ENCODE results near the gene RAI2. TPM values are rescaled to one million over a fixed set of nuclear protein-coding genes. Genes with fewer than 3 reads are reported as not detected.

Gene RAI2
- total RNA-seq, 1 donor from 2014 or later, result 1.8 TPM

GRCh38 chrX:17842769-17843525, 18.2 kb downstream of the RAI2 start:
- no peak for TF ChIP-seq CTCF (IDR thresholded peaks at IDR 0.05; ENCODE audit: unreplicated experiment)
- H3K27ac Mint-ChIP-seq, result no peak overlapping the region
- no peak for DNase-seq (ENCODE audit: low spot score in 2 of 2, unreplicated experiment in 2 of 2)
- H3K9me3 Mint-ChIP-seq, result peaks cover 19% of the 10 kb centered on the region
- H3K27me3 Mint-ChIP-seq (ENCODE audit: low read depth), result peaks cover 54% of the 10 kb centered on the region
- H3K36me3 Mint-ChIP-seq, result no peaks in the 10 kb centered on the region
- no peak overlapping the region for H3K4me3 Mint-ChIP-seq
- H3K4me1 Mint-ChIP-seq, result no peaks in the 10 kb centered on the region

- no peak for TF ChIP-seq CTCF (IDR thresholded peaks at IDR 0.05; ENCODE audit: unreplicated experiment)
- Mint-ChIP-seq H3K36me3 (no peaks in the 10 kb centered on the region), H3K4me3 (no peak overlapping the region), H3K27me3 (ENCODE audit: low read depth) (peaks cover 48% of the 10 kb centered on the region), H3K9me3 (peaks cover 7% of the 10 kb centered on the region), H3K27ac (no peak overlapping the region), H3K4me1 (no peaks in the 10 kb centered on the region)
- no peak for DNase-seq (ENCODE audit: low spot score in 2 of 2, unreplicated experiment in 2 of 2)
Observed at GRCh38 chrX:17839269-17839668, 21.8 kb downstream of the RAI2 start.

GRCh38 chrX:17836830-17837229, 24.3 kb downstream of the RAI2 start:
- Mint-ChIP-seq H3K27me3 (ENCODE audit: low read depth) (peaks cover 37% of the 10 kb centered on the region), H3K9me3 (peaks cover 10% of the 10 kb centered on the region), H3K27ac (no peak overlapping the region), H3K4me1 (peaks cover 6% of the 10 kb centered on the region), H3K4me3 (no peak overlapping the region), H3K36me3 (no peaks in the 10 kb centered on the region)
- no peak for DNase-seq (ENCODE audit: low spot score in 2 of 2, unreplicated experiment in 2 of 2)
- no peak for TF ChIP-seq CTCF (IDR thresholded peaks at IDR 0.05; ENCODE audit: unreplicated experiment)

- no peak overlapping the region for H3K4me3 Mint-ChIP-seq
- peaks cover 25% of the 10 kb centered on the region for H3K27me3 Mint-ChIP-seq (ENCODE audit: low read depth)
- H3K9me3 Mint-ChIP-seq, result peaks cover 10% of the 10 kb centered on the region
- TF ChIP-seq CTCF (IDR thresholded peaks at IDR 0.05; ENCODE audit: unreplicated experiment), result no peak
- H3K4me1 Mint-ChIP-seq, result peaks cover 6% of the 10 kb centered on the region
- no peaks in the 10 kb centered on the region for H3K36me3 Mint-ChIP-seq
- DNase-seq (ENCODE audit: low spot score in 2 of 2, unreplicated experiment in 2 of 2), result no peak
- H3K27ac Mint-ChIP-seq, result no peak overlapping the region
Observed at GRCh38 chrX:17833954-17834353, 27.1 kb downstream of the RAI2 start.

GRCh38 chrX:17831255-17831654, 29.8 kb downstream of the RAI2 start:
- Mint-ChIP-seq H3K4me3 (no peak overlapping the region), H3K27me3 (ENCODE audit: low read depth) (peaks cover 9% of the 10 kb centered on the region), H3K36me3 (no peaks in the 10 kb centered on the region), H3K4me1 (peaks cover 6% of the 10 kb centered on the region), H3K9me3 (peaks cover 27% of the 10 kb centered on the region), H3K27ac (no peak overlapping the region)
- no peak for TF ChIP-seq CTCF (IDR thresholded peaks at IDR 0.05; ENCODE audit: unreplicated experiment)
- no peak for DNase-seq (ENCODE audit: low spot score in 2 of 2, unreplicated experiment in 2 of 2)
